ENCODE data around the gene POU2F3. TPM values are rescaled to one million over a fixed set of nuclear protein-coding genes. Genes with fewer than 3 reads are reported as not detected.
"Not testable (repeated sequence)": the region's sequence is repeated elsewhere in the genome, so short reads cannot be mapped to it uniquely, and the experiment has no call there.

The POU2F3 gene
- total RNA-seq, 2 experiments from 2014 or later, result not detected

DNA sequence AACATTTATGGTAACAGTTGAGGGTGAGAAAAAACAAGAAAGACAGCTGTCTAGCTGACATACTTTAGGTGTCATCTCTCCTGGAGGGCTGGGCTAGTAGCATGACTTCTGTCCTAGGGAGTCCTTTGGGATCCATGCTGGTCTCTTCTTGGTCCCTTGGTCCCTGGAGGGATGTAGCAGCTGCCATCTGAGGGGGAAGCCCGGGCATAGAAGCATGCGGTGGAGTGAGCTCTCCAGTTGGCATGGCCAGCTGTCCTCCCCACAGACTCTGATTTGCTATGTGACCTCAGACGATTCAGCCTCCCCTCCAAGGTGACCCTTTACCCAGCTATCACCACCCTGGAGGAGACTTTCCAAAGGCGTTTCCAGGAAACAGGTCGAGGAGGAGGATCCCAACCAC, 28.7 kb downstream of the POU2F3 start:
- intact Hi-C loops (cut with micrococcal nuclease), result no loop called here
- DNase-seq, result no peak
- no peaks in the 10 kb centered on the region for H3K36me3 Mint-ChIP-seq
- no peak overlapping the region for H3K4me3 Mint-ChIP-seq
- ChIA-PET CTCF (interaction anchor here (1.3 kb wide), 1 partner anchor 33 kb away, joined by 5 read pairs; no protein-coding TSS in a partner anchor), POLR2A (no interaction called here)
- no peaks in the 10 kb centered on the region for H3K9me3 Mint-ChIP-seq
- no peaks in the 10 kb centered on the region for H3K4me1 Mint-ChIP-seq (ENCODE audit: low read depth)
- H3K27ac Mint-ChIP-seq, result no peak overlapping the region
- H3K27me3 Mint-ChIP-seq, result peaks cover 27% of the 10 kb centered on the region

DNA sequence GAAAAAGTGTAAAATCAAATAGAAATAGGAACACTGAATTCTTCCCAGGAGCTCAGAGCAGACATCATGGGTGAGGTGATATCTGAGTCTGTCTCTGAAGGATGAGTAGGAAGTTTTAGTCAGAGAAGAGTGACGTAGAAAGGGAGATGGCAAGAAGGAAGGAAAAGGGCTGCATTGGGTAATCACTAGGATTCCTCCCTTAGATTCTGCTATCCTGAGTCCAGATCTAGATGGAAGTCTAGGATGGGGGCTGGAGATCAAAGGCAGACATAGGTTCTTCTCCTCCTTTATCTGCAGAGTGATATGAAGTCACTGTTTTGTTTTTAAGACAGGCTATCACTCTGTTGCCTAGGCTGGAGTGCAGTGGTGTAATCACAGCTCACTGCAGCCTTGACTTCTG, 30.4 kb downstream of the POU2F3 start:
- no peak overlapping the region for H3K27ac Mint-ChIP-seq
- peaks cover 20% of the 10 kb centered on the region for H3K27me3 Mint-ChIP-seq
- no peaks in the 10 kb centered on the region for H3K9me3 Mint-ChIP-seq
- H3K36me3 Mint-ChIP-seq, result no peaks in the 10 kb centered on the region
- H3K4me3 Mint-ChIP-seq, result no peak overlapping the region
- H3K4me1 Mint-ChIP-seq (ENCODE audit: low read depth), result no peaks in the 10 kb centered on the region
- CTCF ChIA-PET, result no interaction called here
- intact Hi-C loops (cut with micrococcal nuclease), result no loop called here
- POLR2A ChIA-PET, result no interaction called here
- no peak for DNase-seq

DNA sequence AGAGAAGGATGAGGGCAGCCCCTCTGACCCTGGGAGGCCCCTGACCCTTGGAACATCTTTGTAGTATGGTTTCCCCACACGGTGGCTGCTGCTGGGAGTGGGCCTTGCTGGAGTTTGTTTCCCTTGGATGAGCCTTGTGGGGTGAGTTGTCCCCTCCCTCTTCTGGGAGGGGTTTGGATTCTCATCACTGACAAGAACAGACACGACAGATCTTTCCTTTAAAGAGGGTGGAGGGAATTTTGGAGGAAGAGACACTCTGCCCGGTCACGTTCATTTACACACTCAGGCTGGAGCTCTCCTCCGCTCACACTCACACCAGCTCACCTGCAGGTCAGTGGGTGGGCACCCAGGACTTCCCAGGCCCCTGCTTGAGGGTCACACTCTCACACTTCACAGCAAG, 31.7 kb downstream of the POU2F3 start:
- Mint-ChIP-seq H3K9me3 (no peaks in the 10 kb centered on the region), H3K4me1 (ENCODE audit: low read depth) (no peaks in the 10 kb centered on the region), H3K27me3 (peaks cover 10% of the 10 kb centered on the region), H3K4me3 (no peak overlapping the region), H3K27ac (no peak overlapping the region), H3K36me3 (no peaks in the 10 kb centered on the region)
- DNase-seq, result no peak
- intact Hi-C loops (cut with micrococcal nuclease), result no loop called here
- POLR2A ChIA-PET, result no interaction called here
- CTCF ChIA-PET, result no interaction called here

DNA sequence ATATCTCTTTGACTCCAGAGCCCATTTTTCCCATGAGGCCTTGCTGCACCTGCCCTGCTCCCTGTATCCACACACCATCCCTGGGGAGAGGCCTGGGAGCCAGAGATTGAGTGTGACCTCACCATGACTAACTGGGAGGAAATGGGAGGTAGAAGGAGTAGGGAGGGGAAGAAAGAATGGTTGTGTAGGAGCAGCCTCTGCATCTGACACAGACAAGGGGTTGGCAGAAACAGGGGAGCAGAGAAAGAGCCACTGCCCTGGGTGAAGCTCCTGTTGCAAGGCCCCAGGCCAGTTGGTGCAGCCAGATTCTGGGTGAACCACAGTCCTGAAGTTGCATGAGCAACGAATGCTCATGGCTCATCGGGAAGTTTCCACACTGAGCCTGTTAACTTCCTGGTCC, 32.4 kb downstream of the POU2F3 start:
- Mint-ChIP-seq H3K9me3 (no peaks in the 10 kb centered on the region), H3K36me3 (no peaks in the 10 kb centered on the region), H3K4me1 (ENCODE audit: low read depth) (no peaks in the 10 kb centered on the region), H3K4me3 (no peak overlapping the region), H3K27me3 (peaks cover 5% of the 10 kb centered on the region), H3K27ac (no peak overlapping the region)
- ChIA-PET POLR2A (no interaction called here), CTCF (no interaction called here)
- intact Hi-C loops (cut with micrococcal nuclease), result no loop called here
- no peak for DNase-seq

DNA sequence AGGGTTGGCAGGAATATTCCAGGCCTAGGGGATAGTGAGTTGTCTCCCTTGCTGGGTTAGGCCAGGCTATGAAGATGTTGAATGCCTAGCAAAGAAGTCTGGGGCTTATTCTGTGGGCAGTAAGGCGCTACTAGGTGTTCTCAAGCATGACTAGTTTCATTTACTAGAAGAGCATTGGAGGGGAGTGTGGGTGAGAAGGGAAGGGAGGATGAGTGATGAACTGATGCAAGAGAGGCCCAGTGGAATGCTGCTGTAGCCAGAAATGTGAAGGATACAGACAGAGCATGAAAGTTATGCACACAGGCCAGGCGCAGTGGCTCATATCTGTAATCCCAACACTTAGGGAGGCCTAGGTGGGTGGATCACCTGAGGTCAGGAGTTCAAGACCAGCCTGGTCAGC, 33.5 kb downstream of the POU2F3 start:
- no peak overlapping the region for H3K27ac Mint-ChIP-seq
- intact Hi-C loops (cut with micrococcal nuclease), result no loop called here
- no peaks in the 10 kb centered on the region for H3K4me1 Mint-ChIP-seq (ENCODE audit: low read depth)
- H3K27me3 Mint-ChIP-seq, result peaks cover 2% of the 10 kb centered on the region
- POLR2A ChIA-PET, result no interaction called here
- H3K9me3 Mint-ChIP-seq, result no peaks in the 10 kb centered on the region
- no peaks in the 10 kb centered on the region for H3K36me3 Mint-ChIP-seq
- CTCF ChIA-PET, result no interaction called here
- H3K4me3 Mint-ChIP-seq, result no peak overlapping the region
- no peak for DNase-seq

DNA sequence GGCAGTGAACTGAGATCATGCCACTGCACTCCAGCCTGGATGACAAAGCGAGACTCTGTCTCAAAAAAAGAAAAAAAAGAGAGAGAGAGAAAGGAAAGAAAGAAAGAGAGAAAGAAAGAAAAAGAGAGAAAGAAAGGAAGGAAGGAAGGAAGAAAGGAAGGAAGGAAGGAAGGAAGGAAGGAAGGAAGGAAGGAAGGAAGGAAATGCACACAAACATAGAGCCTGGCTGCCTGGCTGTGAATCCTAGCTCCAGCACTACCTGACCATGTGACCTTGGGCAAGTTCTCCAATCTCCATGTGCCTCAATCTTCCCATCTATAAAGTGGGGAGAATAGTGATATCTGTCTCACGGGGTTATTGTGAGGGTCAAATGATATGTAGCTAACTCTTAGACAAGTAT, 34.0 kb downstream of the POU2F3 start:
- CTCF ChIA-PET; H3K4me3 Mint-ChIP-seq; DNase-seq; H3K27me3 Mint-ChIP-seq; POLR2A ChIA-PET; H3K36me3 Mint-ChIP-seq; intact Hi-C loops (cut with micrococcal nuclease); H3K27ac Mint-ChIP-seq; H3K4me1 Mint-ChIP-seq (ENCODE audit: low read depth); H3K9me3 Mint-ChIP-seq: not testable (repeated sequence)

DNA sequence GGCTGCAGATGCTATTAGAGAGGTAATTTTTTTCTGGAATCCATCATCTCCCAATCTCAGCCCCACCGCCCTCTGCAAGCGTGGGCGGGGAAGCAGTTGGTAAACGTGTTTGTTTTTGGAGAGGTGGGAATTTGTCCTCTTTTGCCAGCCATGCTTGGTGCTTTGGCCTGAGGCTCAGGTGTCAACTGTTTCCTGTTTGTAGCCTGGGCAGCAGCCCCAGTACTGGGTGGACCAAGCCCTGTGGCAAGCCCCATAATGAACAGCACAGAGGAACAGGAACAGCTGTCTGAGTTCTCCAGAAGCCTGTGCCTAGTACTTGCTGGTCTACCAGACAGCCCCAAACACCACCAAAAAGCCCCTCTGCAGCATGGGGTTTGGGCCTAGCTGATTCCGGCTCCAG, 39.6 kb downstream of the POU2F3 start:
- no peaks in the 10 kb centered on the region for H3K4me1 Mint-ChIP-seq (ENCODE audit: low read depth)
- intact Hi-C loops (cut with micrococcal nuclease), result no loop called here
- no peaks in the 10 kb centered on the region for H3K9me3 Mint-ChIP-seq
- DNase-seq, result no peak
- ChIA-PET CTCF (no interaction called here), POLR2A (no interaction called here)
- no peaks in the 10 kb centered on the region for H3K36me3 Mint-ChIP-seq
- no peak overlapping the region for H3K4me3 Mint-ChIP-seq
- H3K27me3 Mint-ChIP-seq, result peaks cover 5% of the 10 kb centered on the region
- H3K27ac Mint-ChIP-seq, result no peak overlapping the region

DNA sequence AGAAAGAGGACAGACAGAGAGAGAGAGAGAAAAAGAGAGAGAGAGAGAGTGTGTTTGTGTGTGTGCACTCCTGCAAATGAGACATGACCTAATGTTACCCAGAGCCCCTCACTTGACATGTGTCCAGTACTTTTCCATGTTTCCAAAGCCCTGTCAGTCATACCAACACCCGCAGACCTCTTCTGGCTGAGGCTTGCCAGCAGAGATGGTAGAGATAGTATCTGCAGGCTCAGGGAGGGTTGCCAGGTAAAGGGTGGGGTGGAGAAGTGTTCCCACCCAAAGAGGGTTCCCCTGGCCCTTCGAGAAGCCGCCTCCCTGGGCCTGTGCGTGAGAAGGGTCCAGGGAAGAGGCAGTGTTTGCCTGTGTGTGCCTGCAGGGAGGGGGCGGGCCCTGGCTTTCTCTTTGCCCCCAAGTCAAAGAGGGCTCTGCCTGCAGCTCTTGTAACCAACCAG, 40.7 kb downstream of the POU2F3 start:
- peaks cover 5% of the 10 kb centered on the region for H3K27me3 Mint-ChIP-seq

DNA sequence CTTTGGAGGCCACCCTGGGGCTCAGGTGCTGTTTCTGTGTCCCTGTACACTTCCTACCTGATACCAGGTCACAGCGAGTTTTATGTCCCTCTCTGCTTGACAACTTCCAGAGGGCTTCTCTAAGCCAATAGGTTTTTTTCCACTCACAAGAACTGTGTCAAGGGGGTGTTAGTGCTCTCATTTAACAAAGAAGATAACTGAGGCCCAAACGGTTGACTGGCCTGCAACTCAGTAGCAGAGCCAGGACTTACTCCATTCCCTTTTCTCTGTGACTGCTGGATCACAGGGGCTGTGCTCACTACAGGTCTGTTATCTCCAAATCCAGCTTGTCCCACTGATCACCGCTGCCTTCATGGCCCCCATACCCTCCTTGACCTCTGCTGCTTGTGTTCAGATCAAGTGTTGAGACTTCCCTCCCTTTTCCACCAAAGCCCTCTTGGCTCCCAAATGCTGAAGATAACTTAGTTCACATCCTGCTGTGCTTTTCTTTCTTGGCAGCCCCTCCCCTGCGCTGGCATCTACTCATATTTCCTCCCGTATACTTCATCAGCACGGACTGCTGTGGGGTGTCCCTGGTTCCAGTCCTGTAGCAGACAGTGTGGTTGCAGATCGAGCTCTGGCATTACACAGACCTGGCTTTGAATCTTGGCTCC, 41.3 kb downstream of the POU2F3 start:
- H3K4me1 Mint-ChIP-seq (ENCODE audit: low read depth), result no peaks in the 10 kb centered on the region
- ChIA-PET POLR2A (no interaction called here), CTCF (no interaction called here)
- no peaks in the 10 kb centered on the region for H3K9me3 Mint-ChIP-seq
- H3K27ac Mint-ChIP-seq, result no peak overlapping the region
- DNase-seq, result no peak
- peaks cover 5% of the 10 kb centered on the region for H3K27me3 Mint-ChIP-seq
- intact Hi-C loops (cut with micrococcal nuclease), result no loop called here
- H3K4me3 Mint-ChIP-seq, result no peak overlapping the region
- no peaks in the 10 kb centered on the region for H3K36me3 Mint-ChIP-seq

More for the DNA sequence above, 40.7 kb downstream of the POU2F3 start:
- H3K4me3 Mint-ChIP-seq, result no peak overlapping the region
- no peak overlapping the region for H3K27ac Mint-ChIP-seq
- DNase-seq, result no peak
- no peaks in the 10 kb centered on the region for H3K36me3 Mint-ChIP-seq
- H3K9me3 Mint-ChIP-seq, result no peaks in the 10 kb centered on the region
- H3K4me1 Mint-ChIP-seq (ENCODE audit: low read depth), result no peaks in the 10 kb centered on the region
- POLR2A ChIA-PET, result no interaction called here
- CTCF ChIA-PET, result no interaction called here
- intact Hi-C loops (cut with micrococcal nuclease), result no loop called here

DNA sequence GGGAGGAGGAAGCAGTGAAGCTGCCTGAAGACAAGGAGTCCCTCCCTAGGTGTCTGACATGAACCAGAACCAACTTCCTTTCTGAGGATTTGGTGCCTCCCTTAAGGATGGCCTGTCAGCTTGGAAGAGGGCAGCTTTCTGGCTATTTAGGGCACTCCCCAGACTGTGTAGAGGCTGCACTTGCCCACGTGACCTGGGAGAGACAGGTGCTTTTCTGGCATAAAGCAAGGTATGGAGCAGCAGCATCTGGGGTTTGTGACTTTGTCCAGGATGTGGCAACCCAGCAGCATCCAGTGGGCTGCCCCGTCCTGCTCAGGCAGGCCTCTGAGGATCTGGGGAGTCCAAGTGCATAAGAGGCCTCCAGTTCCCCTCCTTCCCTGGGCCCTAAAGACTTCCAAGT, 43.2 kb downstream of the POU2F3 start:
- intact Hi-C loops (cut with micrococcal nuclease), result no loop called here
- Mint-ChIP-seq H3K27ac (no peak overlapping the region), H3K4me3 (no peak overlapping the region), H3K36me3 (no peaks in the 10 kb centered on the region), H3K4me1 (ENCODE audit: low read depth) (no peaks in the 10 kb centered on the region), H3K27me3 (peaks cover 5% of the 10 kb centered on the region), H3K9me3 (no peaks in the 10 kb centered on the region)
- POLR2A ChIA-PET, result no interaction called here
- no peak for DNase-seq
- CTCF ChIA-PET, result no interaction called here

DNA sequence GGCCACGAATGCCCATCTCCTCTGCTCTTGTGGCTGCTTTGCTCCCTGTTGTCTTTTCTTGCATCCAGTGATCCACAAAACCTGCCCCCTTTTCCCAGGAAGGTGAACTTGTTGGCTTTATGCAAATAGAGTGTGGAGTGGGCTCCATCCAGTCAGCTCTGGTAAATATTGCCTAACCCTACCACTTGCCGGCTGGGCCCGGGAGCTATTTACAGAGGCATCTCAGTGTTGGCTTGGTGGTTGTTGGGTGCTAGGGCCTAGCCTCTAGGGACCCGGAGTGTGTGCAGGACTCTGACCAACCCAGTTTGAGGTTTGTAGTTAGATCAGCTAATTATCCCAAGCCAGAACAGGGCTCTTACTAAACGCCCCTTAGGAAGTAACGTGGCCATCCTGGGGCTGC, 44.3 kb downstream of the POU2F3 start:
- H3K9me3 Mint-ChIP-seq, result no peaks in the 10 kb centered on the region
- H3K27ac Mint-ChIP-seq, result no peak overlapping the region
- intact Hi-C loops (cut with micrococcal nuclease), result no loop called here
- H3K4me1 Mint-ChIP-seq (ENCODE audit: low read depth), result no peaks in the 10 kb centered on the region
- no peak overlapping the region for H3K4me3 Mint-ChIP-seq
- POLR2A ChIA-PET, result no interaction called here
- peaks cover 5% of the 10 kb centered on the region for H3K27me3 Mint-ChIP-seq
- no peak for DNase-seq
- no peaks in the 10 kb centered on the region for H3K36me3 Mint-ChIP-seq
- CTCF ChIA-PET, result no interaction called here

DNA sequence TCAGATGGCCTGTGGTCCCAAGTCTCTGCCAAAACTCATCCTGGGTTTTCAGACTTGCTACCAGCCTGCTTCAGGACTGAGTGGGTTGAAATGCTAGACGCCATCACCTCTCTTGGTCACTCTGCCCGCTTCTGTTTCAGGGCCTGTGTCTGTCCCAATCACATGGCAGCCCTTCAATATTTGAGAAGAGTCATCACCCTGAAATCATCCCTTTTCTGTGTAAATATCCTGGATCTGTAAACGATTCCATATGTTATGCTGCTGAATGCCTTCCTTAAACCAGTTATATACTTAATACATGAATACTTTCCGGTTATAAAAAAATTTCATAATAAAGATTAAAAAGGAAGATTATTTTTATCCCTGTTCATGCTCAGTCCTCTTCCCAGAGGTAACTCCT, 45.3 kb downstream of the POU2F3 start:
- H3K27ac Mint-ChIP-seq, result no peak overlapping the region
- no peaks in the 10 kb centered on the region for H3K36me3 Mint-ChIP-seq

DNA sequence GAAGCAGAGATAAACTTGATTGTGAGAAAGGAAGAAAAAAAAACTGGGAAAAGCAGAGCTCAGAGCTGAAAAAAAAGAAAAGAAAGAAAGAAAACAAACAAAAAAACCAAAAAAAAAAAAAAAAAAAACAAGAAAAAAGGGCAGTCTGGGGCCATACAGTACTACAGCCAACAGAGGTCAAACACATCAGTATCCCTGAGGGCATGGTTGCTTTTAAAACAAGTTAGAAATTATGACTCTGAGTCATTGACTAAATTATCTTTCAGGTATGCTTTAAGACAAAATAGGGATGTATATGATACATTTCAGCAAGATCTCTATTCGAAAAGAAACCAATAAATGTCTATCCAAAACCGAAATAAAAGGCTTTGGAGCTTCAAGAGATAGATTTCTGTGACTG, 48.1 kb downstream of the POU2F3 start:
- intact Hi-C loops (cut with micrococcal nuclease), result no loop called here
- no peak overlapping the region for H3K4me3 Mint-ChIP-seq
- POLR2A ChIA-PET, result no interaction called here
- peaks cover 9% of the 10 kb centered on the region for H3K27me3 Mint-ChIP-seq
- H3K9me3 Mint-ChIP-seq, result no peaks in the 10 kb centered on the region
- H3K36me3 Mint-ChIP-seq, result no peaks in the 10 kb centered on the region
- no peak overlapping the region for H3K27ac Mint-ChIP-seq
- H3K4me1 Mint-ChIP-seq (ENCODE audit: low read depth), result no peaks in the 10 kb centered on the region
- CTCF ChIA-PET, result no interaction called here
- no peak for DNase-seq

More for the DNA sequence above, 45.3 kb downstream of the POU2F3 start:
- intact Hi-C loops (cut with micrococcal nuclease), result no loop called here
- Mint-ChIP-seq H3K9me3 (no peaks in the 10 kb centered on the region), H3K4me1 (ENCODE audit: low read depth) (no peaks in the 10 kb centered on the region), H3K27me3 (peaks cover 5% of the 10 kb centered on the region), H3K4me3 (no peak overlapping the region)
- ChIA-PET POLR2A (no interaction called here), CTCF (no interaction called here)
- DNase-seq, result no peak

DNA sequence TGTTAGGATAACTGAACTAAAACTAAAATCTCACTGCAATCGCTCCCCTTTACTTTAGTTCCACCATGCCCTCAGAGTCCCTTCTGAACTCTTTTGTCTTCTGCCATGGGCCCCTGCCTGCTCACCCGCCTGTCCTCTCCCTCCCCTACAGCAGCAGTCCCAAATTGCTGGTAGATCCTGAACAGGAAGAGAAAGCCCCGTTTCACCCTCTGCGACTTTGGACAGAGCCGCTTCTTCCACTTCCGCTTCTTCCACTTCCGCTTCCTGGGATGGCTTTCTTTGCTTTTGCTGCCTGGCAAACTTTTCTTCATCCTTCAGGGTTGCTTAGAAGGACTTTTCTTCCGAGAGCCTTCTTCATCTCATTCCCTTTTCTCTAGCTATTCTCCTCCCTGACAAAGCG, 49.5 kb downstream of the POU2F3 start:
- DNase-seq, result no peak
- ChIA-PET CTCF (no interaction called here), POLR2A (no interaction called here)
- intact Hi-C loops (cut with micrococcal nuclease), result no loop called here
- Mint-ChIP-seq H3K27me3 (peaks cover 19% of the 10 kb centered on the region), H3K4me3 (no peak overlapping the region), H3K36me3 (no peaks in the 10 kb centered on the region), H3K27ac (no peak overlapping the region), H3K9me3 (no peaks in the 10 kb centered on the region), H3K4me1 (ENCODE audit: low read depth) (no peaks in the 10 kb centered on the region)
